Stimulated activated naive CD8-positive, alpha-beta T cell treated with anti-CD3 and anti-CD28 coated beads, Interleukin-15, Interleukin-2, amounts not matched to agents 100 ng/mL and 50 ng/mL, for 24 hours (primary cell): ENCODE data around the gene AKAP13.
"Not testable (repeated sequence)": the region's sequence is repeated elsewhere in the genome, so short reads cannot be mapped to it uniquely, and the experiment has no call there.

ENCODE experiments used
- H3K27ac Mint-ChIP-seq: one replicate; pipeline ENCODE4 v1.8.0; 2021; ENCODE audit warnings: mild to moderate bottlenecking, mixed read lengths
- H3K27me3 Mint-ChIP-seq: one replicate; pipeline ENCODE4 v1.8.0; 2021; ENCODE audit warnings: mixed read lengths
- H3K36me3 Mint-ChIP-seq: one replicate; pipeline ENCODE4 v1.8.0; 2021; ENCODE audit warnings: low read depth, mixed read lengths
- H3K4me1 Mint-ChIP-seq: one replicate; pipeline ENCODE4 v1.8.0; 2021; ENCODE audit warnings: low read depth, mixed read lengths
- H3K4me3 Mint-ChIP-seq: one replicate; pipeline ENCODE4 v1.8.0; 2021; ENCODE audit warnings: mild to moderate bottlenecking, mixed read lengths
- H3K9me3 Mint-ChIP-seq: one replicate; pipeline ENCODE4 v1.8.0; 2021; ENCODE audit warnings: mixed read lengths

The AKAP13 gene

DNA sequence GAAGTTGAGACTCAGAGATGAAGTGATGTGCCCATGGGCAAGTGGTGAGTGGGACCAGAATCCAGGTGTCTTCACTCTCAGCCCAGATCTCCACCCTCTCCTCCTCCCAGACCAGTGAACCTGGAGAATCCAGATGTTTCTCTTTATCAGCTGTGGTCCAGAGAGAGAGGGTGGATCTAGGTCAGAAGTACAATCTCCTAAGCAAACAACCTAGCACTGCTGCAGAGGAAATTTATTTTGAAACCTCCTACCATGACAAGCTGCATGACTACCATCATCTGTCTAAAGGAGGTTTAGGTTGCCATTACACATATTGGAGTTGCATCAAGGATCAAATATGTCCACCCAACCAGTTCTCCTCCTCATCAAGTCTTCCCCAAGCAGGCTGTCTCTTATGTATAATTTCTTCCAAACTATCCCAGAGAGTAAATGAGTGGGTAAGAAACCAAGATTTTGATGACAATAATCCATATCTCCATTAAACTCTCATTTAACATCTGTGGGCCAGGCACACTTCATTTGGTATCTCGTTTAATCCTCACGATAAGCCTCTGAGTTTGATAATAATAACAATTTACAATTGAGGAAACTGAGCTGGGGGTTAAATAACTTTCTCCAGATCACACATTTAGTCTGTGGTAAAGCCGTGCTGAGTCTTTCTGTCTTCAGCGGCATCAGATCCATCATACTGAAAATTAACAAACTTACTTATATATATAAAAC is 35.0 kb upstream of the AKAP13 start:
- peaks cover 29% of the 10 kb centered on the region for H3K4me1 Mint-ChIP-seq
- not testable (repeated sequence) for H3K9me3 Mint-ChIP-seq, H3K36me3 Mint-ChIP-seq, H3K4me3 Mint-ChIP-seq, H3K27me3 Mint-ChIP-seq, H3K27ac Mint-ChIP-seq

DNA sequence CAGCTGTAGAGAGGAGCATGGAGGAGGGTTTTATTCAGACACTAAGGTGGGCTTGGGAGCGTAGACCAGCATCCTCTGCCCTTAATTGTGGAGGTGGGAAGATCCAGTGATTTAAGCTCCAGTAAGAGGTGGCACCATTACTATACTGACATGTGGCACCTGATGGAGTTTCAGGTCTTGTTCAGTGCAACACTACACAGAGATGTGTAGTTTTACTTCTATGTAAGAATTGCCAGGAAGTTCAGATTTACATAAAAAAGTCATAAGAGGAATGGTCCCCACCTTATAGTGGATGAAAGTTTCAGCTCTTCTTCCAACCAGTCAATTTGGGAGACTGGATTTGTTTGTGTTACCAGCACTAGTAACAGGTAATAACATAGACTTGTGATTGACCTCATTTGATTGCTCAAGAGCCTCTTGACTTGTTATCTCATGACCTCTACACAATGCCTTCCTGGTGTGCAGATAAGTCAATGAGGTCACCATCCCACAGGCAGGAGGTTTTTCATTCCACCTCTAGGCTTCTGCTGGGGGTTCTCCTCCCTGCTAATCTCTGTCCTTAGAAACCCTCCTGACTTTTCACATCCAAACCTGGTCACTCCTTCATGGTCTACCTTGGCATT is 33.8 kb upstream of the AKAP13 start:
- H3K9me3 Mint-ChIP-seq, H3K36me3 Mint-ChIP-seq, H3K4me3 Mint-ChIP-seq, H3K27ac Mint-ChIP-seq, H3K27me3 Mint-ChIP-seq: not testable (repeated sequence)
- peaks cover 21% of the 10 kb centered on the region for H3K4me1 Mint-ChIP-seq

DNA sequence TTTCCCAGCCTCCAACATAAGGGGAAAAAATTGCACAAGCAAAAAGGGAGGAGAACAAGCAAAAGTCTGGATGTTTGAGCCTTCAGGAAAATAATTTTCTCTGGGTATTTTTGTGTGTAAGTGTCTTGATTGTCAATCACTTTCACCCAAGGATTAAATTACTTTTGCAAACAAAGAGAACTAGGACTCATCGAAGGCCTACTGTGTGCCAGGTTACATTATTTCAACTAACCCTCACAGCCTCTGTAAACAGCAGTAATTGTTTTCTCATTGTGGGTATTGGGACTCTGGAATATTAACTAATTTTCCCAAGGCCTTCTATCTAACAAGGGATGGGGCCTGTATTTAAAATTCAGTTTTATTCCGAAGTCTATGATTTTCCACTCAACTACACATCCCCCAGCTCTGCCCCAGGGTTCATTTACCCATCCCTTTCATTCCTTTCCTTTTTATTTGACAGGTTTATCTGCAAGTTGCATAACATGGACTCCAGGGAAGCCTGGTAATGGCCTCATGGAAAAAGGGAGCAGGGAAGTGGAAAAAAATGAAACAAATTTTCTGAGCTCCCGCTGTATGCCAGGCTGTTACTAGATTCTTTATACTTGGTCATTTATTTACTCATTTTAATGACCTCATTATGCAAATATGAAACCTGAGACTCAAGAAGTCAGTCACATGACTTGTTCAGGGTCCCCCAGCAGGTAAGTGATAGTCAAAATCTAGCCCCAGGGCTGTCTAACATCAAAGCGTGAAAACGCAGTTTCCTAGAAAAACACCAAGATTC is 32.9 kb upstream of the AKAP13 start:
- peaks cover 21% of the 10 kb centered on the region for H3K4me1 Mint-ChIP-seq
- not testable (repeated sequence) for H3K27ac Mint-ChIP-seq, H3K9me3 Mint-ChIP-seq, H3K4me3 Mint-ChIP-seq, H3K27me3 Mint-ChIP-seq, H3K36me3 Mint-ChIP-seq

DNA sequence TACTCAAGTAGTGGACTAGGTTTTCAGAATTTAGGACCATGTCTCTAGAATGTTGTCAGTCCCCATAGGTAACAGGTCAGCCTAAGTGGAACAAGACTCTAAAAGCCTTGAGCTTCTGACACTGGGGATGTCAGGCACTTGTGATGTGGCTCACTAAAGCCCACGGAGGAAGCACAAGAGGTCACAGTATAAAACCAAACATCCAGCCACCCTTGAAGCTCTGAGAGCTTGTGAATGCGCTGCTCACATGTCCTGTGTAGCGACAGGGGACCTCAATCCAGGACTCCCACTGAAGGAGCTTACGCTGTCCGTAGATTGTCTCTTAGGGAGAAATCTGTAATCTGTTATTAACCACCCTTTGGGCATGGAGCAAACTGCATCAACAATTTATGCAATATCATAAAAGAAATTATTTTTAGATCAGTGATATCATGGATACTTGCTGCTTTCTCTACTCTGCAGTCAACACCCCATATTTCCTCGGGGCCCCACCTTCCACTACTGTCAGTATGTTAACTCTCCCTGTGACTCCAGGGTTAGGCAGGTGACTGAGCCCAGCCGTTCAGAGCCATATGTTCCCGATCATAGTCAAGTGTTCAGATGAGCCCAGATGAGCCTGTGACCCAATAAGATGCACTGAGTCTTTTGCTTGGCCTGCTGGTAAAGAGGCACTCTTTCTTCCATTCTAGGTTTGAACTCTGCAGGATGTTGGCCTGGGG is 32.2 kb upstream of the AKAP13 start:
- not testable (repeated sequence) for H3K36me3 Mint-ChIP-seq, H3K4me3 Mint-ChIP-seq, H3K27me3 Mint-ChIP-seq, H3K9me3 Mint-ChIP-seq, H3K27ac Mint-ChIP-seq
- peaks cover 21% of the 10 kb centered on the region for H3K4me1 Mint-ChIP-seq

DNA sequence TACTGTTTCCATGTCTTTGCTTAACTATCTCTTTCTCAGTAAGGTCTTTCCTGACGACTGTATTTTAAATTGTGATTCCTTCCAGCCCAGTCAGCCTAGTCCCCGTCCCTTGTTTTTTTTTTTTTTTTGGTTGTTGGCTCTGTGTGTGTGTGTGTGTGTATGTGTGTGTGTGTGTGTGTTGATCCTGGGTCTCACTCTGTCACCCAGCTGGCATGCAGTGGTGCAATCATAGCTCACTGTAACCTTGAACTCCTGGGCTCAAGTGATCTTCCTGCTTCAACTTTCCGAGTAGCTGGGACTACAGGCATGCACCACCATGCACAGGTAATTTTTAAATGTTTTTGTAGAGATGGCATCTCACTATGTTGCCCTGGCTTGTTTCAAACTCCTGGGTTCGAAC is 31.3 kb upstream of the AKAP13 start:
- peaks cover 17% of the 10 kb centered on the region for H3K4me1 Mint-ChIP-seq
- H3K27ac Mint-ChIP-seq, H3K9me3 Mint-ChIP-seq, H3K27me3 Mint-ChIP-seq, H3K4me3 Mint-ChIP-seq, H3K36me3 Mint-ChIP-seq: not testable (repeated sequence)

DNA sequence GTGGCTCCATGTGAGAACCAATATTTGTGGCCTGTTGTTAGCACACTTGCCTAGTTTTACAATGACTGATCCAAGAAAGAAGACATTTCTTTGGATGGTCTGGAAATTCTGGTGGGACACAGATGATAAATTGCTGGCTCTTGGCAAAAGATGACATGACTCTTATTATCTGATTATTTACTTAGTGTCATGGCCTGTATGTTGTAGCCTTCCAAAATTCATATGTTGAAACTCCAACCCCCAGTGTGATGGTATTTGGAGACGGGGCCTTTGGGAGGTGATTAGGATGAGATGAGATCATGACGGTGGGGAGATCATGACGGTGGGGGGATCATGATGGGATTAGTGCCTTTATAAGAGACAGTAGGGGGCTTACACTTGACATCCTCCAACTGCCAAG is 30.0 kb upstream of the AKAP13 start:
- H3K4me1 Mint-ChIP-seq, result peaks cover 17% of the 10 kb centered on the region
- no peaks in the 10 kb centered on the region for H3K27me3 Mint-ChIP-seq
- H3K36me3 Mint-ChIP-seq, result no peaks in the 10 kb centered on the region
- H3K9me3 Mint-ChIP-seq, result no peaks in the 10 kb centered on the region
- no peak overlapping the region for H3K4me3 Mint-ChIP-seq
- no peak overlapping the region for H3K27ac Mint-ChIP-seq

DNA sequence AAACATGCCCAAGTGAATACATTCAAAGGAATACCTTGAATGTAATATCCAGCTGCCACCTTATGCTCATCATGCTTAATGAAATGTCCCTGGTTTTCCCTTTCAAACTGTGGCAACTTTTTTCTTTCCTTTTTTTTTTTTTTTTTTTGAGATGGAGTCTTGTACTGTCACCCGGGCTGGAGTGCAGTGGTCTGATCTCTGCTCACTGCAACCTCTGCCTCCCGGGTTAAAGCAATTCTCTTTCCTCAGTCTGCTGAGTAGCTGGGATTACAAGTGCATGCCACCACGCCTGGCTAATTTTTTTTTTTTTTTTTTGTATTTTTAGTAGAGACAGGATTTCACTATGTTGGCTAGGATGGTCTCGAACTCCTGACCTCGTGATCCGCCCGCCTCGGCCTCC is 28.9 kb upstream of the AKAP13 start:
- not testable (repeated sequence) for H3K36me3 Mint-ChIP-seq, H3K27ac Mint-ChIP-seq, H3K9me3 Mint-ChIP-seq, H3K4me3 Mint-ChIP-seq, H3K27me3 Mint-ChIP-seq
- H3K4me1 Mint-ChIP-seq, result peaks cover 14% of the 10 kb centered on the region

DNA sequence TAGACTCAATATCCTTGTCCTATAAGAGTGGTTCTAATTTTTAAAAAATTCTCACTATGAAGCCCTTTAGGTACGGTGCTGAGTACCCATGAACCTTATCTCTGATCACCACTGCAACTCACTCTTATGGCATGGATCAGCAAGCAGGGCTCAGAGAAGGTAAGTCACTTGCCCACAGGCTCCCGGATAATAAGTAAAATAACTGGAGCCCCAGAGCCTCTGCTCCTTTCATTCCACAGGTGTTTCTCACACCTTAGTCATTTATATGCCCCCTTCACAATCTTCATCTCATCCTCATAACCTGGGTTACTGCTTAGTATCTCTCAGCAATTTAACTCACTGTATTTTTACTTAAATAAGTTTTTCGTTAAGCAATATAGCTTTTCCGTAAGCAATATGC is 28.4 kb upstream of the AKAP13 start:
- H3K4me1 Mint-ChIP-seq, result peaks cover 11% of the 10 kb centered on the region
- no peaks in the 10 kb centered on the region for H3K36me3 Mint-ChIP-seq
- H3K9me3 Mint-ChIP-seq, result no peaks in the 10 kb centered on the region
- H3K4me3 Mint-ChIP-seq, result no peak overlapping the region
- no peak overlapping the region for H3K27ac Mint-ChIP-seq
- H3K27me3 Mint-ChIP-seq, result no peaks in the 10 kb centered on the region

DNA sequence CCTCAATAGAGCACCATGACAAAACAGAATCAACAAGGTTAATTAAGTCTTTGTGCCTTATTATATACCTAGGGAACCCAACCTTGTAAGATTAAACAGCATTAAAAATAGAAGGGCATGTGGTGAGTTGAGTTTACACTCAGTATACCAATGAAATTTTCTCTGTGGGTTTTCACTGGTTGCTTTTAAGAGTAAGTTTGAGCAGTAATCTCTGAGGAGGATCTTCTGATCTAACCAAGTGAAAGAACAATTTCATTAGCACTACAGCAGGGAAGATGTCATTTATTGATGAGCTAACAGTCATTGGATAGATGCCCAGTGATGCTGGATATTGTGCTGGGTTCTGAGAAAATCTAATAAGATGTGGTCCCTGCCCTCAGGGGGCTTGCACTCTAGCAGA is 26.9 kb upstream of the AKAP13 start:
- Mint-ChIP-seq H3K27ac (no peak overlapping the region), H3K4me3 (no peak overlapping the region), H3K27me3 (no peaks in the 10 kb centered on the region), H3K4me1 (peaks cover 16% of the 10 kb centered on the region), H3K9me3 (no peaks in the 10 kb centered on the region), H3K36me3 (no peaks in the 10 kb centered on the region)

DNA sequence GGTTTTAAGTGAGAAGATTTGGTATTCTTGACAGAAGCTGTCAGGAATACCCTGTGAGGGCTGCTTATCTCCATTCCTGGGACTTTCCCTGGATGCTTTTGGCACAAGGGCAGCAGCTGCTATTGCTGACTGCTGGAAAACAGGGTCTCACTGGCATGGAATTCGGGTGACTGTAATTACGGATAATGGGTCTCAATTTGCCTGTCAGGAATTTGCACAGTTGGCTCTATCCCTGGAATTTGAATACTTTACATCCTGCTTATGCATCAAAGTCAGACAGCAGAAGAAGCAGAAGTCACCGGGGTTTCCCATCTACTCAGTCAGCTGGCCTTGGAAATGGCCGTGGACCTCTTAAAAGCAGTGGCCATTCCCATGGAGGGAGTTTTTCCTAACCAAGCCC is 25.9 kb upstream of the AKAP13 start:
- H3K4me3 Mint-ChIP-seq, result no peak overlapping the region
- H3K27me3 Mint-ChIP-seq, result no peaks in the 10 kb centered on the region
- H3K9me3 Mint-ChIP-seq, result no peaks in the 10 kb centered on the region
- H3K4me1 Mint-ChIP-seq, result peaks cover 17% of the 10 kb centered on the region
- no peak overlapping the region for H3K27ac Mint-ChIP-seq
- no peaks in the 10 kb centered on the region for H3K36me3 Mint-ChIP-seq

DNA sequence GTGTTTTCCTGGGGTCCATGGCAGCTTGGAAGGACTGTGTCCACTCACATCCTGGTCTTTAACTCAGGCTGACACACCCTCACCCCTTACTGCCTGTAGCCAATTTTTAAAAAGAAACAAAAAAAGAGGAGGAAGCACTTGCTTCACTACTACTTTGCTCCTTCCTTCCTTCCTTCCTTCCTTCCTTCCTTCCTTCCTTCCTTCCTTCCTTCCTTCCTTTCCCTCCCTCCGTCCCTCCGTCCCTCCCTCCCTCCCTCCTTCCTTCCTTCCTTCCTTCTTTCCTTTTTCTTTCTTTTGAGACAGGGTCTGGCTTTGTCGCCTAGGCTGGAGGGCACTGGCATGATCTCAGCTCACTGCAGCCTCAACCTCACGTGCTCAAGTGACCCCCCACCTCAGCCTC is 25.5 kb upstream of the AKAP13 start:
- H3K9me3 Mint-ChIP-seq, result no peaks in the 10 kb centered on the region
- no peak overlapping the region for H3K4me3 Mint-ChIP-seq
- no peaks in the 10 kb centered on the region for H3K36me3 Mint-ChIP-seq
- H3K27ac Mint-ChIP-seq, result no peak overlapping the region
- H3K4me1 Mint-ChIP-seq, result peaks cover 17% of the 10 kb centered on the region
- no peaks in the 10 kb centered on the region for H3K27me3 Mint-ChIP-seq

DNA sequence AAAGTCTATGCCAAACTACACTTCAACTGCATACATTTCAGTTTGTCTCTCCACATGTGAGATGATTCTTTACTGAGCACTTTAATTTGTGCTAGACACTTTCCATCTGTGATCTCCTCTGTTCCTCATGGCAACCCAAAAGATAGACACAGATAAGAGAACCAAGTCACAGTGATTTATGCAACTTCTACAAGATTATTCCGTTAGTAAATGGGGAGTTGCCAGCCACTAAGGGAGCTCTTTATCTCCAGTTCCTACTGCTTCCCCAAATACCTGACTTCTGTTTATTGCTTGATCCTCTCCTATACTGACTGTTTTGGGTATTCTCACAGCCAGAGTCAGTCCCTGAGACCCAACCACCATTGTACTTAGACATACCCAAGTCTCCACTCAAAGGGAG is 24.1 kb upstream of the AKAP13 start:
- no peaks in the 10 kb centered on the region for H3K27me3 Mint-ChIP-seq
- no peak overlapping the region for H3K4me3 Mint-ChIP-seq
- H3K36me3 Mint-ChIP-seq, result no peaks in the 10 kb centered on the region
- H3K27ac Mint-ChIP-seq, result no peak overlapping the region
- H3K4me1 Mint-ChIP-seq, result peaks cover 17% of the 10 kb centered on the region
- no peaks in the 10 kb centered on the region for H3K9me3 Mint-ChIP-seq

DNA sequence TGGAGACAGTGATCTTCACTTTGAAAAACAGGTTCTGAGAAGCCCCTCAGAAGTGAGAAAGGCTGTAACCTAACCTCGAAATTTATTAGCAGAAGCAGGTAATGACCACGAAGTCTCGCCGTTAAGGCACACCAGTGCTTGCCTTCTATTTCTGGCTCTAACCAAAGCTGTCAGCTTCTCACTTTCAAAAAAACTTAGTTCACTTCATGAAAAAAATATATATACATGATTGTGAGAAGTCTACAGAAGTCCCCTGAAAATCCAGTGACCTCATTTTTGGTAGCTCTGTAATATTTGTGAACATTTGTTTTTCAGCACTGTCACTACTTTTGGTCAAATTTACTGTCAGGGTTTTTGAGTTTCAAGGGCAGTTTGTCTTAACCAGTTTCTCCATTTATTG is 19.1 kb upstream of the AKAP13 start:
- H3K36me3 Mint-ChIP-seq, result no peaks in the 10 kb centered on the region
- no peak overlapping the region for H3K27ac Mint-ChIP-seq
- H3K27me3 Mint-ChIP-seq, result no peaks in the 10 kb centered on the region
- H3K9me3 Mint-ChIP-seq, result no peaks in the 10 kb centered on the region
- no peak overlapping the region for H3K4me3 Mint-ChIP-seq
- H3K4me1 Mint-ChIP-seq, result peaks cover 27% of the 10 kb centered on the region

DNA sequence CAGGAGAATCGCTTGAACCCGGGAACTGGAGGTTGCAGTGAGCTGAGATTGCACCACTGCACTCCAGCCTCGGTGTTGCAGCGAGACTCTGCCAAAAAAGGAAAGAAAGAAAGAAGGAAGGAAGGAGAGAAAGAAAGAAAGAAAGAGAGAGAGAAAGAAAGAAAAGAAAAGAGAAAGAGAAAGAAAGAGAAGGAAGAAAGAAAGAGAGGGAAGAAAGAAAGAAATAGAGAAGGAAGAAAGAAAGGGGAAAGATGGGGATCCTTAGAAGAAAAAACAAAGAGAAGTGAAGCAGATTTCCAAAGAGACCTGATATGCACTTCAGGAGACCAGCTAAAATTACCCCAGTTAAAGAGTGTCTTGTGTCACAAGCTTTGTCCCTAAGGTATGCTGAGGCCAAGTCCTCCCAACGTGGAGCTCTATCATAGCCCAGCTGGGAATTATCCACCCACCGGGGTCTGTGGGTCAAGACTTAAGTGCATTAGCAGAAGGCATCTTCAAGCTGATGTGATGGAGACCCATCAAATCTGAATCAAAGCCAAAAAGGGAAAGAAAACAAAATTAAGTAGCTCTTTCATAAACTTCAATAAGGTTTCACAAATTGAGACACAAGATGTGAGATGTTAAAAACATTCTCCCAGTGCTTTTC is 17.8 kb upstream of the AKAP13 start:
- Mint-ChIP-seq H3K4me1 (peaks cover 31% of the 10 kb centered on the region), H3K36me3 (no peaks in the 10 kb centered on the region), H3K9me3 (no peaks in the 10 kb centered on the region), H3K4me3 (no peak overlapping the region), H3K27me3 (no peaks in the 10 kb centered on the region), H3K27ac (no peak overlapping the region)

DNA sequence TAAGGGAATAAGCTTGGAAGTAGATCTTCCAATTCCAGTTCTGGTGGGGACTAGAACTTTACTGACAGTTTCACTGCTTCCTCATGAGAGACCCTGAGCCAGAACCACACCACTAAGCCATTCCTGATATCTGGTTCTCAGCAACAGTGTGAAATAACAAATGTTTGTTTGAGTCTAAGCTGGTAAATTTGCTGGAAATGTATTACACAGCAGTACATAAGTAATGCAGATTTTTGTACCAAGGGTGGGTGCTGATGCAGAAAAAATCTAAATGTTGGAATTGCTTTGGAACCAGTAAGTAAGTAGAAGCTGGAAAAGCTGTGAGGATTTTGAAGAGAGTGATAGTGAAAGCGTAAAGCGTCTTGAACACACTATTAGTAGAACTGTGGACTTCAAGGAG is 14.4 kb upstream of the AKAP13 start:
- no peaks in the 10 kb centered on the region for H3K27me3 Mint-ChIP-seq
- H3K36me3 Mint-ChIP-seq, result no peaks in the 10 kb centered on the region
- no peak overlapping the region for H3K27ac Mint-ChIP-seq
- H3K4me1 Mint-ChIP-seq, result peaks cover 26% of the 10 kb centered on the region
- no peak overlapping the region for H3K4me3 Mint-ChIP-seq
- H3K9me3 Mint-ChIP-seq, result no peaks in the 10 kb centered on the region
